CD14-positive monocyte (primary cell): ENCODE results near the gene SLC66A2. TPM values are rescaled to one million over a fixed set of nuclear protein-coding genes. Genes with fewer than 3 reads are reported as not detected.

Experiments used
- DNase-seq, 3 donors: peaks; one replicate each; pipeline ENCODE4 v3.0.0-alpha.2; 2011 to 2022
- H2AFZ ChIP-seq: 2 replicates; pipeline ENCODE4 v1.6.0; 2012; ENCODE audit warnings: mild to moderate bottlenecking, low read depth, low read length, inconsistent platforms; ENCODE audit not compliant: insufficient read depth, poor library complexity, severe bottlenecking
- H3K27ac ChIP-seq, 2 donors: 1 replicate in 1 of 2; 2 replicates in 1 of 2; pipeline ENCODE4 v1.5.1; 2012 to 2013; ENCODE audit warnings: low read length in 2 of 2, control low read depth in 1 of 2, inconsistent platforms in 1 of 2, low read depth in 1 of 2, mild to moderate bottlenecking in 1 of 2
- H3K27me3 ChIP-seq, 2 donors: one replicate each; pipeline versions ENCODE4 v1.6.0 to v1.6.1; 2011 to 2013; ENCODE audit warnings: low read length in 2 of 2; ENCODE audit not compliant: control insufficient read depth in 2 of 2, insufficient read depth in 2 of 2
- H3K36me3 ChIP-seq, 2 donors: replicated peaks in 1 of 2; 1 replicate in 1 of 2; 2 replicates in 1 of 2; pipeline versions ENCODE4 v1.5.1 to v1.6.1; 2012 to 2013; ENCODE audit warnings: low read length in 2 of 2, control low read depth in 1 of 2, inconsistent platforms in 1 of 2, mild to moderate bottlenecking in 1 of 2; ENCODE audit not compliant: insufficient read depth in 2 of 2, control insufficient read depth in 1 of 2
- H3K4me1 ChIP-seq, 2 donors: 1 replicate in 1 of 2; 2 replicates in 1 of 2; pipeline versions ENCODE4 v1.5.1 to v1.6.1; 2012 to 2013; ENCODE audit warnings: low read length in 2 of 2, control low read depth in 1 of 2, inconsistent platforms in 1 of 2, mild to moderate bottlenecking in 1 of 2, moderate library complexity in 1 of 2; ENCODE audit not compliant: insufficient read depth in 2 of 2, control insufficient read depth in 1 of 2
- H3K4me2 ChIP-seq: replicated peaks from 2 replicates; pipeline ENCODE3; 2012; ENCODE audit warnings: low read length, moderate library complexity, mild to moderate bottlenecking; ENCODE audit not compliant: poor library complexity, severe bottlenecking; ENCODE audit errors: extremely low read depth
- H3K4me3 ChIP-seq, 3 experiments: fragments of 200-600 bp in 1 of 3; sonication (generic) in 1 of 3; replicated peaks in 1 of 3; 1 replicate in 2 of 3; 2 replicates in 1 of 3; pipeline ENCODE4 v1.5.1; 2011 to 2013; ENCODE audit warnings: low read length in 3 of 3, mild to moderate bottlenecking in 3 of 3, control low read depth in 2 of 3, low read depth in 2 of 3, inconsistent platforms in 1 of 3, moderate library complexity in 1 of 3
- H3K79me2 ChIP-seq: 2 replicates; pipeline ENCODE4 v1.6.0; 2012; ENCODE audit warnings: mild to moderate bottlenecking, control low read depth, inconsistent platforms, low read length, moderate library complexity; ENCODE audit not compliant: insufficient read depth
- H3K9ac ChIP-seq: 2 replicates; pipeline ENCODE4 v1.6.0; 2017; ENCODE audit warnings: low read length, mild to moderate bottlenecking; ENCODE audit not compliant: insufficient read depth, poor library complexity, severe bottlenecking
- H3K9me3 ChIP-seq, 2 donors: replicated peaks in 1 of 2; 1 replicate in 1 of 2; 2 replicates in 1 of 2; pipeline versions ENCODE4 v1.5.1 to v1.6.1; 2012 to 2013; ENCODE audit warnings: low read length in 2 of 2, control low read depth in 1 of 2; ENCODE audit not compliant: control insufficient read depth in 1 of 2, insufficient read depth in 1 of 2
- H4K20me1 ChIP-seq: 2 replicates; pipeline ENCODE4 v1.6.0; 2012; ENCODE audit warnings: mild to moderate bottlenecking, low read length, control low read depth, moderate library complexity; ENCODE audit not compliant: insufficient read depth
- H3K27ac Mint-ChIP-seq, 7 donors: one replicate each; pipeline ENCODE4 v1.8.0; 2020; ENCODE audit warnings: mild to moderate bottlenecking in 7 of 7, mixed read lengths in 7 of 7, moderate library complexity in 6 of 7, inconsistent platforms in 2 of 7
- H3K27me3 Mint-ChIP-seq, 3 donors: one replicate each; pipeline ENCODE4 v1.8.0; 2021 to 2022; ENCODE audit warnings: low read depth in 3 of 3, mild to moderate bottlenecking in 3 of 3, mixed read lengths in 3 of 3, moderate library complexity in 3 of 3, inconsistent platforms in 1 of 3
- H3K36me3 Mint-ChIP-seq, 2 donors: one replicate each; pipeline ENCODE4 v1.8.0; 2020; ENCODE audit warnings: mixed read lengths in 2 of 2, inconsistent platforms in 1 of 2, mild to moderate bottlenecking in 1 of 2
- H3K4me1 Mint-ChIP-seq: one replicate; pipeline ENCODE4 v1.8.0; 2020; ENCODE audit warnings: mild to moderate bottlenecking, mixed read lengths
- H3K4me3 Mint-ChIP-seq, 2 donors: one replicate each; pipeline ENCODE4 v1.8.0; 2020; ENCODE audit warnings: mild to moderate bottlenecking in 2 of 2, mixed read lengths in 2 of 2, moderate library complexity in 1 of 2
- H3K9me3 Mint-ChIP-seq, 7 donors: one replicate each; pipeline ENCODE4 v1.8.0; 2020 to 2022; ENCODE audit warnings: mixed read lengths in 7 of 7, mild to moderate bottlenecking in 6 of 7, moderate library complexity in 6 of 7, inconsistent platforms in 2 of 7
- WGBS: methylation state at CpG from one replicate; pipeline ENCODE4 v1.1.5; 2013; ENCODE audit warnings: missing lambda C conversion rate; ENCODE audit not compliant: insufficient coverage; 5-methylcytosine and 5-hydroxymethylcytosine counted together
- intact Hi-C, 2 donors: fragments of 100-400 bp; cut with micrococcal nuclease; formaldehyde crosslinking; loops; one replicate each; pipeline versions ENCODE4 v1.15.0 to v1.15.1; 2023
- polyA plus RNA-seq, 3 donors: library from polyadenylated mRNA; depleted of rRNA in 1 of 3; unstranded in 2 of 3; stranded (reverse) in 1 of 3; fragments of 300-500 nt in 2 of 3; fragments of >200 nt in 1 of 3; fragmentation: Illumina TruSeq in 2 of 3; gene quantifications; 1 replicate in 2 of 3; 2 replicates in 1 of 3; pipeline ENCODE4 v1.2.3, GENCODE V29; 2012 to 2021
- TF ChIP-seq, protein P1 (sequence below): fragments of 200-600 bp; IDR thresholded peaks from one replicate; pipeline ENCODE4 v1.8.0; 2022; ENCODE audit warnings: antibody characterized with exemption, mild to moderate bottlenecking

Gene SLC66A2
- polyA plus RNA-seq, 3 donors, result 26.8 to 42.6 (median 33.8) TPM

DNA sequence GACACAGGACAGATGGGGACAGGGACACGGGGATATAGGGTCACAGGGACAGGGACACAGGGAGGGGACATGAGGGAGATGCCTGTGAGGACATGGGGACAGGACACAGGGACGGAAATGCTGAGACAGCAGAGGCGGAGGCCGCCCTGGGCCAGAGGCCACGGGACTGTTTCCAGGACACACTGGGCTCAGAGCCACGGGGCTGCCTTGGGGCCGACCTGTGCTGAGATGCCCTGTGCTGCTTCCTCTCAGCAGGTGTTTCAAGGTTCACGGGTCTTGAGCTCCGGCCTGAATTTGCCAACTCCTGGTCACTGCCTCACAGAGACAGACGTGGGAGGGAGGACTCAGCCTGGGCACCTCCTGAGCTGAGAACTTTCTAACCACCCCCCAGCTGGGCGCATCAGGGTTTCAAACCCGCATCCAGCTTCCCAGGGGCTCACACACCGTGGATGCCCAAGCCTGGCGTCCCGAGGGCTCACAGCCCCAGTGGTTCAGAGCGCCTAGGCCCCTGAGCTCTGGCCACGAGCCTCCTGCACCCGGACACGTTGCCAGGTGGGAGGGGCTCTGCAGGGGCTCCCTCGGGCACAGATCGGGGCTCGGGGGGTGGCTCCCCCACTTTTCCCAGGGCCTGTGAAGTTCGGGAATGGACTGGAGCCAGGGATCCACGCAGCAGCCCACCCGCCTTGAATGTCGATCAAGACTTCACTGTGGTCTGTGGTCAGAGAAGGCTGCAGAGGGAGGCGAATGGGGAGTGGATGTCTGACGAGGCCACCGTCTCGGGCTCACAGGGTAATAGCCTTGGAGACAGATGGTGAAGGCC, 64.1 kb downstream of the SLC66A2 start:
- no peak overlapping the region for H2AFZ ChIP-seq
- no peak for DNase-seq
- H3K27me3 ChIP-seq, result no peaks in the 10 kb centered on the region
- peaks cover 57 to 80% (median 79%) of the 10 kb centered on the region in 7 donors for H3K9me3 Mint-ChIP-seq
- TF ChIP-seq, protein P1, sequence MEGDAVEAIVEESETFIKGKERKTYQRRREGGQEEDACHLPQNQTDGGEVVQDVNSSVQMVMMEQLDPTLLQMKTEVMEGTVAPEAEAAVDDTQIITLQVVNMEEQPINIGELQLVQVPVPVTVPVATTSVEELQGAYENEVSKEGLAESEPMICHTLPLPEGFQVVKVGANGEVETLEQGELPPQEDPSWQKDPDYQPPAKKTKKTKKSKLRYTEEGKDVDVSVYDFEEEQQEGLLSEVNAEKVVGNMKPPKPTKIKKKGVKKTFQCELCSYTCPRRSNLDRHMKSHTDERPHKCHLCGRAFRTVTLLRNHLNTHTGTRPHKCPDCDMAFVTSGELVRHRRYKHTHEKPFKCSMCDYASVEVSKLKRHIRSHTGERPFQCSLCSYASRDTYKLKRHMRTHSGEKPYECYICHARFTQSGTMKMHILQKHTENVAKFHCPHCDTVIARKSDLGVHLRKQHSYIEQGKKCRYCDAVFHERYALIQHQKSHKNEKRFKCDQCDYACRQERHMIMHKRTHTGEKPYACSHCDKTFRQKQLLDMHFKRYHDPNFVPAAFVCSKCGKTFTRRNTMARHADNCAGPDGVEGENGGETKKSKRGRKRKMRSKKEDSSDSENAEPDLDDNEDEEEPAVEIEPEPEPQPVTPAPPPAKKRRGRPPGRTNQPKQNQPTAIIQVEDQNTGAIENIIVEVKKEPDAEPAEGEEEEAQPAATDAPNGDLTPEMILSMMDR, result no peak
- H4K20me1 ChIP-seq, result no peaks in the 10 kb centered on the region
- peaks cover 0 to 4% (median 0%) of the 10 kb centered on the region in 3 donors for H3K27me3 Mint-ChIP-seq
- H3K4me2 ChIP-seq, result no peak overlapping the region
- 96% methylated on average over 27 of the region's 30 CpGs for WGBS
- H3K36me3 Mint-ChIP-seq, result no peaks in the 10 kb centered on the region
- intact Hi-C loops, result no loop called here
- H3K79me2 ChIP-seq, result no peaks in the 10 kb centered on the region
- H3K9me3 ChIP-seq, result peaks cover 75 to 85% of the 10 kb centered on the region in 2 donors
- H3K9ac ChIP-seq, result no peak overlapping the region
- H3K27ac Mint-ChIP-seq, result no peak overlapping the region
- H3K4me1 Mint-ChIP-seq, result no peaks in the 10 kb centered on the region
- no peak overlapping the region for H3K4me3 Mint-ChIP-seq
- H3K36me3 ChIP-seq, result no peaks in the 10 kb centered on the region
- H3K4me3 ChIP-seq, result no peak overlapping the region
- no peaks in the 10 kb centered on the region for H3K4me1 ChIP-seq
- no peak overlapping the region for H3K27ac ChIP-seq

DNA sequence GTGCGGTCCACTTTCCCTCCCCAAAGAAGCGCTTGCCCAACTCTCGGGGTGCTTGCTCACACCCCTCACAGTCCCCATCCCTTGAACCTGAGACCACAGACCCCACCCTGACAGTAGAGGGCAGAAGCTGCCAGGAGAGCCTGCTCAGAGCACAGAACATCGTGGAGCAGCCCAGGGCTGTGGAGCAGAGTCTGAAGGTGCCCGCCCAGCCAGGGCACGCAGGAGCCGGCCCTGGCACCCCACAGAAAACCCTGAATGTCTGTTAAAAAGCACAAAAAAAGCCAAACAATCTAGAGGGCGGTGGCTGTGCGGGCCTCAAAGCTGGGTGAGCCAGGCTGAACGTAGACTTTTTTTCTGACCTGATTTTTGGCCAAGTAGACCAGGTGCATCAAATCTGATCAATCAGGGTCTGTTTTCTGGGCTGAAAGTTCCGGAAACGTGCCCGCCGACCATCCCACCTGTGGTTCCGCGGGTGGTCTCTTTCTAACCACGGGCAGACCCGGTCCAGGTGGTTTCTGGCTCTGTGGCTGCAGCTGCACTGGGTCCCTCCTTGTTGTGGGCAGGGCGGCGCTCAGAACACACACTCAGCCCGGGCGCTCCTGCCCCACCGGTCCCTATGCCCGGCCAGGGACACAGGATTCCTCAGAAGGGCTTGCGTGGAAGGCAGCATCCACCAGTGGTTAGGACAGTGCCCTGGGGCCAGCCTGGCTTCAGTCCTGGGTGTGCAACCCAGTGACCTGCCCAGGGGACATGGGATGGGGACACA, 66.3 kb downstream of the SLC66A2 start:
- H3K36me3 ChIP-seq, result no peaks in the 10 kb centered on the region
- DNase-seq, result no peak
- H3K9me3 ChIP-seq, result peaks cover 63 to 65% of the 10 kb centered on the region in 2 donors
- Mint-ChIP-seq H3K27me3 (no peaks in the 10 kb centered on the region), H3K4me3 (no peak overlapping the region), H3K27ac (no peak overlapping the region), H3K4me1 (no peaks in the 10 kb centered on the region), H3K9me3 (peaks cover 44 to 67% (median 61%) of the 10 kb centered on the region in 7 donors), H3K36me3 (no peaks in the 10 kb centered on the region)
- H3K27ac ChIP-seq, result no peak overlapping the region
- H3K4me2 ChIP-seq, result no peak overlapping the region
- no peak overlapping the region for H3K4me3 ChIP-seq
- H3K4me1 ChIP-seq, result no peaks in the 10 kb centered on the region
- no peaks in the 10 kb centered on the region for H3K27me3 ChIP-seq
- H2AFZ ChIP-seq, result no peak overlapping the region
- 95% methylated on average over 25 of the region's 25 CpGs for WGBS
- H4K20me1 ChIP-seq, result no peaks in the 10 kb centered on the region
- intact Hi-C loops, result no loop called here
- no peak overlapping the region for H3K9ac ChIP-seq
- H3K79me2 ChIP-seq, result no peaks in the 10 kb centered on the region
- TF ChIP-seq, protein P1, result no peak
